ENCODE measurements around the gene RAB8B. TPM values are rescaled to one million over a fixed set of nuclear protein-coding genes. Genes with fewer than 3 reads are reported as not detected.

The RAB8B gene
- total RNA-seq, 1 experiment from 2014 or later, result 18.2 TPM

DNA sequence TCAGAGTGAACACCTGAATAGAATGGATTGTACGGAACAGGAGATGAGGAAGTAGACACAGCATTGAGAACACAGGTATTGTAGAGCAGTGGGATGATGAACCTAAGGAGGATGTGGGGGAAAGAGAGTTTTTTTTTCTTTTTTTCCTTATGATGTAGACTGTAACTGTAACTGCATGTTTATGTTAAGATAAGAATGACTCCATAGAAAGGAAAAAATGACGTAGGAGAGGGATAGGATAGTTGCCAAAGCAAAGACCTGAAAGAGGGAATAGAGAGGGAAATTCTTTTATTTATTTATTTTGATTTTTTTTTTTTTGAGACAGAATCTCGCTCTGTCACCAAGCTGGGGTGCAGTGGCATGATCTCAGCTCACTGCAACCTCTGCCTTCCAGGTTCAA is 121.2 kb downstream of the RAB8B start:
- intact Hi-C loops (cut with micrococcal nuclease; ENCODE audit: unreplicated experiment), result no loop called here
- no peak overlapping the region for H3K27ac Mint-ChIP-seq (ENCODE audit: unreplicated experiment)
- BruUV-seq (replicated peaks), result no TSS peak
- H3K36me3 Mint-ChIP-seq (ENCODE audit: insufficient read depth, unreplicated experiment), result no peaks in the 10 kb centered on the region
- ChIA-PET POLR2A (no interaction called here), CTCF (no interaction called here)
- no peaks in the 10 kb centered on the region for H3K27me3 ChIP-seq (replicated peaks; ENCODE audit: control insufficient read depth, insufficient read depth, low read length)
- H3K9me3 Mint-ChIP-seq (ENCODE audit: unreplicated experiment), result no peaks in the 10 kb centered on the region
- H3K36me3 ChIP-seq (ENCODE audit: control insufficient read depth, insufficient read depth, low read length), result no peaks in the 10 kb centered on the region
- no peak for DNase-seq
- H3K4me1 ChIP-seq, result no peaks in the 10 kb centered on the region
- no peak overlapping the region for H3K4me3 Mint-ChIP-seq (ENCODE audit: unreplicated experiment)
- TF ChIP-seq, protein P1, sequence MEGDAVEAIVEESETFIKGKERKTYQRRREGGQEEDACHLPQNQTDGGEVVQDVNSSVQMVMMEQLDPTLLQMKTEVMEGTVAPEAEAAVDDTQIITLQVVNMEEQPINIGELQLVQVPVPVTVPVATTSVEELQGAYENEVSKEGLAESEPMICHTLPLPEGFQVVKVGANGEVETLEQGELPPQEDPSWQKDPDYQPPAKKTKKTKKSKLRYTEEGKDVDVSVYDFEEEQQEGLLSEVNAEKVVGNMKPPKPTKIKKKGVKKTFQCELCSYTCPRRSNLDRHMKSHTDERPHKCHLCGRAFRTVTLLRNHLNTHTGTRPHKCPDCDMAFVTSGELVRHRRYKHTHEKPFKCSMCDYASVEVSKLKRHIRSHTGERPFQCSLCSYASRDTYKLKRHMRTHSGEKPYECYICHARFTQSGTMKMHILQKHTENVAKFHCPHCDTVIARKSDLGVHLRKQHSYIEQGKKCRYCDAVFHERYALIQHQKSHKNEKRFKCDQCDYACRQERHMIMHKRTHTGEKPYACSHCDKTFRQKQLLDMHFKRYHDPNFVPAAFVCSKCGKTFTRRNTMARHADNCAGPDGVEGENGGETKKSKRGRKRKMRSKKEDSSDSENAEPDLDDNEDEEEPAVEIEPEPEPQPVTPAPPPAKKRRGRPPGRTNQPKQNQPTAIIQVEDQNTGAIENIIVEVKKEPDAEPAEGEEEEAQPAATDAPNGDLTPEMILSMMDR (IDR thresholded peaks at IDR 0.05; ENCODE audit: insufficient read depth in 1 of 2, low read depth in 1 of 2, low read length in 1 of 2, severe bottlenecking in 1 of 2, unreplicated experiment in 1 of 2), result no peak
- H3K4me1 Mint-ChIP-seq (ENCODE audit: low read depth, unreplicated experiment), result no peaks in the 10 kb centered on the region
- no peak overlapping the region for H3K4me3 ChIP-seq (ENCODE audit: low read depth, low read length)
- no peaks in the 10 kb centered on the region for H3K27me3 Mint-ChIP-seq (ENCODE audit: insufficient read depth, unreplicated experiment)
- H3K9me3 ChIP-seq, result no peaks in the 10 kb centered on the region

GRCh38 chr15:63312286-63312685 is 122.9 kb downstream of the RAB8B start:
- TF ChIP-seq, protein P1 (IDR thresholded peaks at IDR 0.05; ENCODE audit: insufficient read depth in 1 of 2, low read depth in 1 of 2, low read length in 1 of 2, severe bottlenecking in 1 of 2, unreplicated experiment in 1 of 2), result no peak
- CTCF ChIA-PET, result no interaction called here
- H3K4me3 ChIP-seq (ENCODE audit: low read depth, low read length), result no peak overlapping the region
- POLR2A ChIA-PET, result interaction anchor here (0.7 kb wide), 1 partner anchor 175 kb away, joined by 3 read pairs; no protein-coding TSS in a partner anchor
- no peak overlapping the region for H3K27ac Mint-ChIP-seq (ENCODE audit: unreplicated experiment)
- H3K36me3 ChIP-seq (ENCODE audit: control insufficient read depth, insufficient read depth, low read length), result no peaks in the 10 kb centered on the region
- intact Hi-C loops (cut with micrococcal nuclease; ENCODE audit: unreplicated experiment), result no loop called here
- H3K36me3 Mint-ChIP-seq (ENCODE audit: insufficient read depth, unreplicated experiment), result no peaks in the 10 kb centered on the region
- no peaks in the 10 kb centered on the region for H3K9me3 Mint-ChIP-seq (ENCODE audit: unreplicated experiment)
- no peak for DNase-seq
- no peaks in the 10 kb centered on the region for H3K9me3 ChIP-seq
- no peaks in the 10 kb centered on the region for H3K27me3 Mint-ChIP-seq (ENCODE audit: insufficient read depth, unreplicated experiment)
- no peaks in the 10 kb centered on the region for H3K4me1 Mint-ChIP-seq (ENCODE audit: low read depth, unreplicated experiment)
- no peaks in the 10 kb centered on the region for H3K4me1 ChIP-seq
- BruUV-seq (replicated peaks), result no TSS peak
- H3K4me3 Mint-ChIP-seq (ENCODE audit: unreplicated experiment), result no peak overlapping the region
- no peaks in the 10 kb centered on the region for H3K27me3 ChIP-seq (replicated peaks; ENCODE audit: control insufficient read depth, insufficient read depth, low read length)

GRCh38 chr15:63313825-63314224 is 124.4 kb downstream of the RAB8B start:
- TF ChIP-seq, protein P1 (IDR thresholded peaks at IDR 0.05; ENCODE audit: insufficient read depth in 1 of 2, low read depth in 1 of 2, low read length in 1 of 2, severe bottlenecking in 1 of 2, unreplicated experiment in 1 of 2), result no peak
- ChIA-PET CTCF (no interaction called here), POLR2A (no interaction called here)
- BruUV-seq (replicated peaks), result no TSS peak
- H3K9me3 ChIP-seq, result no peaks in the 10 kb centered on the region
- H3K9me3 Mint-ChIP-seq (ENCODE audit: unreplicated experiment), result no peaks in the 10 kb centered on the region
- no peaks in the 10 kb centered on the region for H3K27me3 ChIP-seq (replicated peaks; ENCODE audit: control insufficient read depth, insufficient read depth, low read length)
- no peak overlapping the region for H3K27ac Mint-ChIP-seq (ENCODE audit: unreplicated experiment)
- H3K4me1 ChIP-seq, result no peaks in the 10 kb centered on the region
- no peaks in the 10 kb centered on the region for H3K36me3 ChIP-seq (ENCODE audit: control insufficient read depth, insufficient read depth, low read length)
- H3K4me3 ChIP-seq (ENCODE audit: low read depth, low read length), result no peak overlapping the region
- no peak overlapping the region for H3K4me3 Mint-ChIP-seq (ENCODE audit: unreplicated experiment)
- no peaks in the 10 kb centered on the region for H3K4me1 Mint-ChIP-seq (ENCODE audit: low read depth, unreplicated experiment)
- H3K27me3 Mint-ChIP-seq (ENCODE audit: insufficient read depth, unreplicated experiment), result no peaks in the 10 kb centered on the region
- no peak for DNase-seq
- no peaks in the 10 kb centered on the region for H3K36me3 Mint-ChIP-seq (ENCODE audit: insufficient read depth, unreplicated experiment)
- intact Hi-C loops (cut with micrococcal nuclease; ENCODE audit: unreplicated experiment), result no loop called here
